Panc1 (cell line): ENCODE data around the gene FAM13A. TPM values are rescaled to one million over a fixed set of nuclear protein-coding genes. Genes with fewer than 3 reads are reported as not detected.

ENCODE experiments used
- ATAC-seq: fragments of 200-7000 bp; cut with Tn5 transposase; 2 replicates; pipeline ENCODE4 v1.9.1; 2020; ENCODE audit warnings: mild to moderate bottlenecking, moderate library complexity
- BruUV-seq: library from RNA; stranded (reverse); fragments of 400-500 nt; replicated peaks from 2 replicates; lab custom pipeline; 2021; lab: Mats Ljungman, UMichigan
- CTCF ChIA-PET: fragments of 300-600 bp; sonication (Branson Sonifier 250); formaldehyde crosslinking; loops from one replicate; lab custom pipeline; 2022; ENCODE audit warnings: antibody characterized with exemption; lab: Charles Lee
- POLR2A ChIA-PET: fragments of 300-600 bp; sonication (Branson Sonifier 250); formaldehyde crosslinking; loops from one replicate; lab custom pipeline; 2022; ENCODE audit warnings: antibody characterized with exemption; lab: Charles Lee
- DNase-seq: peaks from one replicate; pipeline ENCODE4 v3.0.0-alpha.2; 2010; ENCODE audit warnings: low read depth, low spot score
- H3K27ac ChIP-seq: 2 replicates; pipeline ENCODE4 v1.5.1; 2011; ENCODE audit warnings: mild to moderate bottlenecking, low read length, inconsistent platforms
- H3K27me3 ChIP-seq: fragments of 200-500 bp; sonication (Bioruptor generic); 2 replicates; pipeline ENCODE4 v1.6.0; 2014; ENCODE audit warnings: low read length, inconsistent platforms; ENCODE audit not compliant: control insufficient read depth, insufficient read depth
- H3K36me3 ChIP-seq: fragments of 200-500 bp; sonication (Bioruptor generic); 2 replicates; pipeline ENCODE4 v1.5.1; 2014; ENCODE audit warnings: inconsistent platforms, mild to moderate bottlenecking, low read length, moderate library complexity; ENCODE audit not compliant: control insufficient read depth, insufficient read depth
- H3K4me1 ChIP-seq: 2 replicates; pipeline ENCODE4 v1.5.1; 2011; ENCODE audit warnings: inconsistent platforms, mild to moderate bottlenecking, low read length, moderate library complexity; ENCODE audit not compliant: control insufficient read depth, insufficient read depth
- H3K4me3 ChIP-seq, 2 experiments: 2 replicates each; pipeline ENCODE4 v1.5.1; 2011 to 2012; ENCODE audit warnings: low read depth in 2 of 2, low read length in 2 of 2, mild to moderate bottlenecking in 2 of 2, inconsistent platforms in 1 of 2, moderate library complexity in 1 of 2
- H3K9me3 ChIP-seq: fragments of 200-500 bp; sonication (Bioruptor generic); 2 replicates; pipeline ENCODE4 v1.5.1; 2014; ENCODE audit warnings: low read depth, mild to moderate bottlenecking, inconsistent platforms, low read length, moderate library complexity; ENCODE audit not compliant: control insufficient read depth, insufficient read depth
- POLR2AphosphoS5 ChIP-seq: IDR thresholded peaks from 2 replicates; pipeline ENCODE4 v1.6.1; 2012; ENCODE audit warnings: mild to moderate bottlenecking, low read depth, low read length, moderate library complexity
- SIN3A ChIP-seq: IDR thresholded peaks from 2 replicates; pipeline ENCODE4 v1.6.1; 2012; ENCODE audit warnings: low read depth, mild to moderate bottlenecking, low read length, moderate library complexity, borderline replicate concordance; ENCODE audit not compliant: insufficient read depth
- TCF7L2 ChIP-seq: IDR thresholded peaks from 2 replicates; pipeline ENCODE4 v1.6.1; 2011; ENCODE audit warnings: mild to moderate bottlenecking, low read depth, low read length, inconsistent platforms
- in situ Hi-C: cut with HindIII; loops from 2 replicates; pipeline ENCODE4 v1.10.0; 2016; ENCODE audit warnings: low sequenced_read_pairs, low pct_unique_long_range_greater_than_20kb
- intact Hi-C: fragments of 100-400 bp; cut with micrococcal nuclease; formaldehyde crosslinking; loops from one replicate; pipeline ENCODE4 v1.10.0; 2022; ENCODE audit not compliant: unreplicated experiment
- total RNA-seq: library from RNA; stranded (reverse); gene quantifications from one replicate; pipeline ENCODE4 v1.2.1, GENCODE V29; 2021; ENCODE audit not compliant: unreplicated experiment
- TF ChIP-seq, protein P1 (sequence below), 2 experiments: IDR thresholded peaks; 2 replicates each; pipeline ENCODE4 v1.6.1; 2011 to 2012; ENCODE audit warnings: low read depth in 2 of 2, control low read depth in 1 of 2, low read length in 1 of 2, mild to moderate bottlenecking in 1 of 2, moderate library complexity in 1 of 2; ENCODE audit not compliant: insufficient read depth in 1 of 2
- TF ChIP-seq, protein P2 (sequence below): fragments of 450-650 bp; IDR thresholded peaks from 2 replicates; pipeline ENCODE4 v1.5.1; 2017; ENCODE audit warnings: mild to moderate bottlenecking

The FAM13A gene
- total RNA-seq, 1 experiment from 2014 or later, result 5.8 TPM

DNA sequence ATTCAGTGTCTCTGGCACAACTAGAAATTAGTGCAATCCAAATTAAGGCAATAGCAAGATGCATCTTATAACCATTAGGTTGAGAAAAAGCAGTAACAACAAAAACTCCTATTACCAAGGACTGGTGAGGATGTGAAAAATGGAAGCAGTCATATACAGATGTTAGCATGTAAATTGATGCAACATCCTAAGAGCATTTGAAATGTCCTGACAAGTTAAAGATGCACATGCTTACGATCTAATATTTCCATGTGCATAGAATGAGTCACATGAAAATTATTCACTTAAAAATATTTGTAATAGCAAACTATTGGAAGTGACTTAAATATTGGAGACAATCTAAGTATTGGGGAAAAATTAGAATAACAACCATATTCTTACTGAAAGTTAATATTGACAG, 163.0 kb downstream of the FAM13A start:
- POLR2A ChIA-PET, result no interaction called here
- CTCF ChIA-PET, result no interaction called here
- H3K4me3 ChIP-seq, result no peak overlapping the region
- no peaks in the 10 kb centered on the region for H3K4me1 ChIP-seq
- DNase-seq, result no peak
- no peak overlapping the region for H3K27ac ChIP-seq
- no TSS peak for BruUV-seq
- H3K36me3 ChIP-seq, result no peaks in the 10 kb centered on the region
- H3K27me3 ChIP-seq, result no peaks in the 10 kb centered on the region
- in situ Hi-C loops (no loop called here), intact Hi-C loops (no loop called here)
- TF ChIP-seq TCF7L2, result no peak
- TF ChIP-seq, protein P1, sequence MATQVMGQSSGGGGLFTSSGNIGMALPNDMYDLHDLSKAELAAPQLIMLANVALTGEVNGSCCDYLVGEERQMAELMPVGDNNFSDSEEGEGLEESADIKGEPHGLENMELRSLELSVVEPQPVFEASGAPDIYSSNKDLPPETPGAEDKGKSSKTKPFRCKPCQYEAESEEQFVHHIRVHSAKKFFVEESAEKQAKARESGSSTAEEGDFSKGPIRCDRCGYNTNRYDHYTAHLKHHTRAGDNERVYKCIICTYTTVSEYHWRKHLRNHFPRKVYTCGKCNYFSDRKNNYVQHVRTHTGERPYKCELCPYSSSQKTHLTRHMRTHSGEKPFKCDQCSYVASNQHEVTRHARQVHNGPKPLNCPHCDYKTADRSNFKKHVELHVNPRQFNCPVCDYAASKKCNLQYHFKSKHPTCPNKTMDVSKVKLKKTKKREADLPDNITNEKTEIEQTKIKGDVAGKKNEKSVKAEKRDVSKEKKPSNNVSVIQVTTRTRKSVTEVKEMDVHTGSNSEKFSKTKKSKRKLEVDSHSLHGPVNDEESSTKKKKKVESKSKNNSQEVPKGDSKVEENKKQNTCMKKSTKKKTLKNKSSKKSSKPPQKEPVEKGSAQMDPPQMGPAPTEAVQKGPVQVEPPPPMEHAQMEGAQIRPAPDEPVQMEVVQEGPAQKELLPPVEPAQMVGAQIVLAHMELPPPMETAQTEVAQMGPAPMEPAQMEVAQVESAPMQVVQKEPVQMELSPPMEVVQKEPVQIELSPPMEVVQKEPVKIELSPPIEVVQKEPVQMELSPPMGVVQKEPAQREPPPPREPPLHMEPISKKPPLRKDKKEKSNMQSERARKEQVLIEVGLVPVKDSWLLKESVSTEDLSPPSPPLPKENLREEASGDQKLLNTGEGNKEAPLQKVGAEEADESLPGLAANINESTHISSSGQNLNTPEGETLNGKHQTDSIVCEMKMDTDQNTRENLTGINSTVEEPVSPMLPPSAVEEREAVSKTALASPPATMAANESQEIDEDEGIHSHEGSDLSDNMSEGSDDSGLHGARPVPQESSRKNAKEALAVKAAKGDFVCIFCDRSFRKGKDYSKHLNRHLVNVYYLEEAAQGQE (IDR thresholded peaks at IDR 0.05; ENCODE audit: insufficient read depth in 1 of 2, low read depth in 2 of 2, low read length in 1 of 2), result no peak
- TF ChIP-seq SIN3A, result no peak
- TF ChIP-seq, protein P2, sequence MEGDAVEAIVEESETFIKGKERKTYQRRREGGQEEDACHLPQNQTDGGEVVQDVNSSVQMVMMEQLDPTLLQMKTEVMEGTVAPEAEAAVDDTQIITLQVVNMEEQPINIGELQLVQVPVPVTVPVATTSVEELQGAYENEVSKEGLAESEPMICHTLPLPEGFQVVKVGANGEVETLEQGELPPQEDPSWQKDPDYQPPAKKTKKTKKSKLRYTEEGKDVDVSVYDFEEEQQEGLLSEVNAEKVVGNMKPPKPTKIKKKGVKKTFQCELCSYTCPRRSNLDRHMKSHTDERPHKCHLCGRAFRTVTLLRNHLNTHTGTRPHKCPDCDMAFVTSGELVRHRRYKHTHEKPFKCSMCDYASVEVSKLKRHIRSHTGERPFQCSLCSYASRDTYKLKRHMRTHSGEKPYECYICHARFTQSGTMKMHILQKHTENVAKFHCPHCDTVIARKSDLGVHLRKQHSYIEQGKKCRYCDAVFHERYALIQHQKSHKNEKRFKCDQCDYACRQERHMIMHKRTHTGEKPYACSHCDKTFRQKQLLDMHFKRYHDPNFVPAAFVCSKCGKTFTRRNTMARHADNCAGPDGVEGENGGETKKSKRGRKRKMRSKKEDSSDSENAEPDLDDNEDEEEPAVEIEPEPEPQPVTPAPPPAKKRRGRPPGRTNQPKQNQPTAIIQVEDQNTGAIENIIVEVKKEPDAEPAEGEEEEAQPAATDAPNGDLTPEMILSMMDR, result no peak
- no peak for TF ChIP-seq POLR2AphosphoS5
- no peaks in the 10 kb centered on the region for H3K9me3 ChIP-seq
- no peak for ATAC-seq

DNA sequence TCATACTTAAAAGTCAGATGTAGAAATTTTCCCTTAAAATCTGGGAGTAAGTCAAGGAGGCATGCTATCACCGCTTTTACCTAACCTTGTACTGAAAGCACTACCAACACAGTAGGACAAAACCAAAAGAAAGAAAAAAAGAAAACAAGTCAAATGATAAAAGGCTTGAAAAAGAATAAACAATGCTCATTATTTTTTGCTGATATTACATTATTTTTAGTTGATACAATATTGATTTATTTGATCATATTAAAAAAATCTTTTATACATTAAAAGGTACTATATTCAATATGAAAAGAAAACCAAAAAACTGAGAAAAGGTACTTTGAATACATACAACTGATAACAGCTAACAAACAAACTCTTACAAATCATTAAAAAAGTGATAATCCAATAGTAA, 164.3 kb downstream of the FAM13A start:
- H3K27me3 ChIP-seq, result no peaks in the 10 kb centered on the region
- no peak overlapping the region for H3K27ac ChIP-seq
- TF ChIP-seq, protein P1 (IDR thresholded peaks at IDR 0.05; ENCODE audit: insufficient read depth in 1 of 2, low read depth in 2 of 2, low read length in 1 of 2), result no peak
- TF ChIP-seq, protein P2, result no peak
- no peak for TF ChIP-seq POLR2AphosphoS5
- TF ChIP-seq SIN3A, result no peak
- TF ChIP-seq TCF7L2, result no peak
- DNase-seq (no peak), ATAC-seq (no peak)
- ChIA-PET CTCF (no interaction called here), POLR2A (no interaction called here)
- intact Hi-C loops, result no loop called here
- no TSS peak for BruUV-seq
- H3K9me3 ChIP-seq, result no peaks in the 10 kb centered on the region
- no peak overlapping the region for H3K4me3 ChIP-seq
- H3K36me3 ChIP-seq, result no peaks in the 10 kb centered on the region
- no peaks in the 10 kb centered on the region for H3K4me1 ChIP-seq
- in situ Hi-C loops, result no loop called here
